Measurements from ENCODE around the gene NELFA.

The NELFA gene

GRCh38 chr4:1945912-1946311 is 62.9 kb downstream of the NELFA start:
- TF ChIP-seq TAF1 (IDR thresholded peaks at IDR 0.05; ENCODE audit: borderline replicate concordance, insufficient read depth, low read length) (no peak), REST (IDR thresholded peaks at IDR 0.05; ENCODE audit: insufficient read depth in 1 of 2, low read depth in 2 of 2, low read length in 2 of 2) (no peak), POLR2AphosphoS5 (IDR thresholded peaks at IDR 0.05; ENCODE audit: low read depth, low read length) (no peak), FOXP2 (optimal IDR thresholded peaks at IDR 0.05; ENCODE audit: borderline replicate concordance, extremely low read depth, extremely low read length, insufficient read depth) (no peak), SIN3A (IDR thresholded peaks at IDR 0.05; ENCODE audit: borderline replicate concordance, insufficient read depth, low read length) (no peak)

GRCh38 chr4:1945124-1945895 is 63.5 kb downstream of the NELFA start:
- TF ChIP-seq POLR2AphosphoS5 (IDR thresholded peaks at IDR 0.05; ENCODE audit: low read depth, low read length) = no peak
- no peak for TF ChIP-seq REST (IDR thresholded peaks at IDR 0.05; ENCODE audit: insufficient read depth in 1 of 2, low read depth in 2 of 2, low read length in 2 of 2)
- no peak for TF ChIP-seq SIN3A (IDR thresholded peaks at IDR 0.05; ENCODE audit: borderline replicate concordance, insufficient read depth, low read length)
- no peak for TF ChIP-seq TAF1 (IDR thresholded peaks at IDR 0.05; ENCODE audit: borderline replicate concordance, insufficient read depth, low read length)
- no peak for TF ChIP-seq FOXP2 (optimal IDR thresholded peaks at IDR 0.05; ENCODE audit: borderline replicate concordance, extremely low read depth, extremely low read length, insufficient read depth)

- TF ChIP-seq REST (IDR thresholded peaks at IDR 0.05; ENCODE audit: insufficient read depth in 1 of 2, low read depth in 2 of 2, low read length in 2 of 2) (no peak), SIN3A (IDR thresholded peaks at IDR 0.05; ENCODE audit: borderline replicate concordance, insufficient read depth, low read length) (no peak), FOXP2 (optimal IDR thresholded peaks at IDR 0.05; ENCODE audit: borderline replicate concordance, extremely low read depth, extremely low read length, insufficient read depth) (no peak), TAF1 (IDR thresholded peaks at IDR 0.05; ENCODE audit: borderline replicate concordance, insufficient read depth, low read length) (no peak), POLR2AphosphoS5 (IDR thresholded peaks at IDR 0.05; ENCODE audit: low read depth, low read length) (no peak)
These were observed 64.8 kb downstream of the NELFA start for GRCh38 chr4:1943928-1944327.

- TF ChIP-seq FOXP2 (optimal IDR thresholded peaks at IDR 0.05; ENCODE audit: borderline replicate concordance, extremely low read depth, extremely low read length, insufficient read depth) = no peak
- TF ChIP-seq POLR2AphosphoS5 (IDR thresholded peaks at IDR 0.05; ENCODE audit: low read depth, low read length) = no peak
- no peak for TF ChIP-seq REST (IDR thresholded peaks at IDR 0.05; ENCODE audit: insufficient read depth in 1 of 2, low read depth in 2 of 2, low read length in 2 of 2)
- TF ChIP-seq TAF1 (IDR thresholded peaks at IDR 0.05; ENCODE audit: borderline replicate concordance, insufficient read depth, low read length) = no peak
- TF ChIP-seq SIN3A (IDR thresholded peaks at IDR 0.05; ENCODE audit: borderline replicate concordance, insufficient read depth, low read length) = no peak
These were observed 68.2 kb downstream of the NELFA start for GRCh38 chr4:1940566-1940965.

All from PFSK-1 (cell line).